ENCODE data around the gene IRF7. TPM values are rescaled to one million over a fixed set of nuclear protein-coding genes. Genes with fewer than 3 reads are reported as not detected.

The IRF7 gene
- total and polyA plus RNA-seq, 2 donors (not counting 3 experiments of a cell fraction or from before 2014, with no cell fraction given), result 12.6 to 14.7 TPM

DNA sequence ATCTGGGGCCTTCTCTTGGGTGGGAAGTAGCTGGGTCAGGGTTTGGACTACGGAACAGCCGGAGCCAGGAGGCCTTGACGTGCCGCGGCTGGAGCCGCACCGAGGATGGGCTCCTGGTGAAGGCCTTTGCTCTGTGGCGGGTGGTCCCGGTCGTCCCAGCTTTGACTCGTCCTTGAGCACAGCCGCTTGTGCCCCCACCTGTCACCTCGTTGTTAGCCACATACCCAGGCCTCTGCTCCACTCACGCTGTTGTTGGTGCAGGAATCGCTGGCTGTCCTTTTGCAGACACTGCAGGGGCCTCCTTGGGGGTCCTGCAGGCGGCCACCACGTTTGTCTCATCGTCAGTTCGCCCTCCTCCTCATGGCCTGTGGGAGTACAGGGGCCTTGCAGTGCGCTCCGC is 22.4 kb downstream of the IRF7 start:
- intact Hi-C loops (cut with micrococcal nuclease) (no loop called here), dilution Hi-C loops (cut with MboI; ENCODE audit: extremely low pct_ligation_motif_present, low sequenced_read_pairs) (no loop called here)
- Histone ChIP-seq H3K9me1 (replicated peaks; ENCODE audit: control insufficient read depth, extremely low read depth, insufficient read depth, low read length) (no peaks in the 10 kb centered on the region), H3K4me3 (replicated peaks in 1 of 3; ENCODE audit: insufficient read depth in 1 of 3, low read depth in 1 of 3, low read length in 3 of 3) (no peak overlapping the region), H3K36me3 (ENCODE audit: control insufficient read depth in 2 of 2, extremely low read depth in 1 of 2, insufficient read depth in 2 of 2, low read length in 2 of 2) (peaks cover 24 to 48% of the 10 kb centered on the region in 2 experiments), H3K4me1 (ENCODE audit: control insufficient read depth, extremely low read depth, insufficient read depth, low read length) (no peaks in the 10 kb centered on the region), H2AFZ (ENCODE audit: low read depth, low read length) (no peak overlapping the region), H3K9ac (replicated peaks; ENCODE audit: extremely low read depth, insufficient read depth, low read length) (no peak overlapping the region), H3K79me2 (ENCODE audit: control insufficient read depth, insufficient read depth, low read length) (peaks cover 7% of the 10 kb centered on the region), H3K27me3 (ENCODE audit: control insufficient read depth in 2 of 2, insufficient read depth in 2 of 2, low read length in 2 of 2) (no peaks in the 10 kb centered on the region), H3K4me2 (ENCODE audit: insufficient read depth, low read length) (no peak overlapping the region), H3K27ac (ENCODE audit: insufficient read depth, low read depth, low read length) (no peak overlapping the region), H4K20me1 (replicated peaks; ENCODE audit: control insufficient read depth, extremely low read depth, insufficient read depth, low read length) (no peaks in the 10 kb centered on the region), H3K9me3 (replicated peaks; ENCODE audit: control insufficient read depth, insufficient read depth, low read length) (no peaks in the 10 kb centered on the region)
- ChIA-PET POLR2A (no interaction called here), CTCF (no interaction called here)
- DNase-seq (ENCODE audit: low read depth, low spot score), result no peak
- BruUV-seq (replicated peaks), result no TSS peak
- no peak for TF ChIP-seq POLR2A (IDR thresholded peaks at IDR 0.05; ENCODE audit: low read depth, low read length)
- TF ChIP-seq, protein P1, sequence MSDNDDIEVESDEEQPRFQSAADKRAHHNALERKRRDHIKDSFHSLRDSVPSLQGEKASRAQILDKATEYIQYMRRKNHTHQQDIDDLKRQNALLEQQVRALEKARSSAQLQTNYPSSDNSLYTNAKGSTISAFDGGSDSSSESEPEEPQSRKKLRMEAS (IDR thresholded peaks at IDR 0.05; ENCODE audit: insufficient read depth, insufficient read length), result no peak
- no peak for FAIRE-seq

DNA sequence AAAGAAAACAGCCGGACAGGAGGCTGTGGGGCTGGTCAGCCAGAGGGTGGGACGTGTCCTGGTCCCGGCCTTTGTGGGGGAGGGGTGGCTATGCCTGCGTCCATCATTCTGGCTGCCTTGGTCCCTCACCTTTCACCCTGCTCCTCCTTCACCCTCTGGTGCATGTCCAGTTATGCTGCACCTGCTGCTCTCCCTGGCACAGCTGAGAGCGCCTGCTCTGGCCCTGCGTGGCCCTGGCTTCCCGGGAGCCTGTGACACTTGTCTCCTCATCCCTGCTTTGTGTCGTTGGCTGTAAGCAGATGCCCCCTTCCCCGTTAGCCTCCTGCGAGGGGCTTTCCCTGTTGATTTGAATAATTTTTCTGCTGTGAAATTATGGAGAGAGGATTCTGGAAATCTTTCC is 22.8 kb downstream of the IRF7 start:
- Histone ChIP-seq H3K79me2 (ENCODE audit: control insufficient read depth, insufficient read depth, low read length) (peaks cover 9% of the 10 kb centered on the region), H3K9me3 (replicated peaks; ENCODE audit: control insufficient read depth, insufficient read depth, low read length) (no peaks in the 10 kb centered on the region), H3K4me3 (replicated peaks in 1 of 3; ENCODE audit: insufficient read depth in 1 of 3, low read depth in 1 of 3, low read length in 3 of 3) (no peak overlapping the region), H3K36me3 (ENCODE audit: control insufficient read depth in 2 of 2, extremely low read depth in 1 of 2, insufficient read depth in 2 of 2, low read length in 2 of 2) (peaks cover 24 to 47% of the 10 kb centered on the region in 2 experiments), H3K4me2 (ENCODE audit: insufficient read depth, low read length) (no peak overlapping the region), H4K20me1 (replicated peaks; ENCODE audit: control insufficient read depth, extremely low read depth, insufficient read depth, low read length) (no peaks in the 10 kb centered on the region), H3K4me1 (ENCODE audit: control insufficient read depth, extremely low read depth, insufficient read depth, low read length) (peaks cover 2% of the 10 kb centered on the region), H3K9ac (replicated peaks; ENCODE audit: extremely low read depth, insufficient read depth, low read length) (no peak overlapping the region), H2AFZ (ENCODE audit: low read depth, low read length) (no peak overlapping the region), H3K9me1 (replicated peaks; ENCODE audit: control insufficient read depth, extremely low read depth, insufficient read depth, low read length) (no peaks in the 10 kb centered on the region), H3K27me3 (ENCODE audit: control insufficient read depth in 2 of 2, insufficient read depth in 2 of 2, low read length in 2 of 2) (no peaks in the 10 kb centered on the region), H3K27ac (ENCODE audit: insufficient read depth, low read depth, low read length) (no peak overlapping the region)
- POLR2A ChIA-PET, result no interaction called here
- BruUV-seq (replicated peaks), result no TSS peak
- TF ChIP-seq JUN (IDR thresholded peaks at IDR 0.05; ENCODE audit: borderline replicate concordance, insufficient read depth, insufficient read length, low read depth) (no peak), FOS (IDR thresholded peaks at IDR 0.05; ENCODE audit: borderline replicate concordance, insufficient read depth, low read length) (no peak), MYC (IDR thresholded peaks at IDR 0.05; ENCODE audit: low read depth, low read length) (no peak)
- CTCF ChIA-PET, result no interaction called here
- dilution Hi-C loops (cut with MboI; ENCODE audit: extremely low pct_ligation_motif_present, low sequenced_read_pairs) (no loop called here), intact Hi-C loops (cut with micrococcal nuclease) (no loop called here)
- DNase-seq (ENCODE audit: low read depth, low spot score), result no peak
- FAIRE-seq, result no peak
